HG03469 (cell line): ENCODE measurements around the gene FTCD.
"Not testable (repeated sequence)": the region's sequence is repeated elsewhere in the genome, so short reads cannot be mapped to it uniquely, and the experiment has no call there.

Source experiments
- ATAC-seq: cut with Tn5 transposase; IDR thresholded peaks from one replicate; pipeline ENCODE4 v1.9.1; 2021; ENCODE audit warnings: mild to moderate bottlenecking, moderate library complexity, moderate number of reproducible peaks; ENCODE audit not compliant: unreplicated experiment

Gene FTCD

DNA sequence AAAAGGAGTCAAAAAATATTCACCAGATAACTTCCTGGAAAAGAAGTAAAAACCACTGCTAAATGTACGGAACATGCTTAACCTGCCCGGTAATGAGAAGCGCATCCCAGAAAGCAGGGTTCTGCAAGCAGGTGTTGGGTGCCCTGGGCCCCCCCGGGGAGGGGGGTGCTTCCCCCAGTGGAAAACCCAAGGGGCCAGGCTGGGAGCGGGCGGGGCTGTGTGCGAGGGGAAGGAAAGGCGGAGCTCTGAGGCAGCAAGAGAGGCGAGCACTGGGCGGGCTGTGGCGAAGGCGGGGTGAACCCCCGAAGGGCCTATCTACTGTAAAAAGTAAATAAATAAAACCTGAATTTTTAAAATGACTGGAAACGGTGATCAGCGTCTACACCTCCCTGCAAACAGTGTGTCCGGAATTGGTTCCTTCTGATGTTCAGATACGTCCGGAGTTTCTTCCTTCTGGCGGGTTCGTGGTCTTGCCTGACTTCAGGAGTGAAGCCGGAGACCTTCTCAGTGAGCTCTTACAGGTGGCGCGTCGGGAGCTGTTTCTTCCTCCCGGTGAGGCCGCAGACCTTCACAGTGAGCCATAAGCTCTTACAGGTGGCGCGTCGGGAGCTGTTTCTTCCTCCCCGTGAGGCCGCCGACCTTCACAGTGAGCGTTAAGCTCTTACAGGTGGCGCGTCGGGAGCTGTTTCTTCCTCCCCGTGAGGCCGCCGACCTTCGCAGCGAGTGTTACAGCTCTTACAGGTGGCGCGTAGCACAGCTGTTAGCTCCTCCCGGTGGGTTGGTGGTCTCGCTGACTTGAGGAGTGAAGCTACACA lies 13.4 kb downstream of the FTCD start:
- no peak for ATAC-seq

GRCh38 chr21:46140352-46141003 lies 14.9 kb downstream of the FTCD start:
- not testable (repeated sequence) for ATAC-seq

DNA sequence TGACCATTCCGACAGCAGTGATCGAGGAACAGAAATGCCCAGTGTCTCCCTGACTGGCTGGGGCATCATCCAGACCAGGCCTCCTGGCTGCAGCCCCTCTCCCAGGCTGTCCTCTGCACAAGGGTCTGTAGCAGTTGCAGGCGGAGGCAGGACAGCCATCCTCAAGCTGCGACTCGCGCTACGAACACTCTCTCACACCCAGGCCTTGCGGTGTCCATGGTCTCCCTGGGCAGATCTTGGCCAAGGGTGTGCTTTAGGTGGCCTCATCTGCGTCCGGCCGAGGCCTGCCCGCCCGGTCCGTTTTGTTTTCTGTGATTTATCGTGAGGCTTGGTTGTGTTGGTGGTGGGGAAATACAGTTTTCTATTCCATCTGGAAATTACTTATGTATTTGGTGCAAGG lies 15.7 kb downstream of the FTCD start:
- no peak for ATAC-seq

GRCh38 chr21:46138383-46138970 lies 16.9 kb downstream of the FTCD start:
- ATAC-seq: no peak

- no peak for ATAC-seq
Measured at GRCh38 chr21:46137908-46138307, 17.5 kb downstream of the FTCD start.

DNA sequence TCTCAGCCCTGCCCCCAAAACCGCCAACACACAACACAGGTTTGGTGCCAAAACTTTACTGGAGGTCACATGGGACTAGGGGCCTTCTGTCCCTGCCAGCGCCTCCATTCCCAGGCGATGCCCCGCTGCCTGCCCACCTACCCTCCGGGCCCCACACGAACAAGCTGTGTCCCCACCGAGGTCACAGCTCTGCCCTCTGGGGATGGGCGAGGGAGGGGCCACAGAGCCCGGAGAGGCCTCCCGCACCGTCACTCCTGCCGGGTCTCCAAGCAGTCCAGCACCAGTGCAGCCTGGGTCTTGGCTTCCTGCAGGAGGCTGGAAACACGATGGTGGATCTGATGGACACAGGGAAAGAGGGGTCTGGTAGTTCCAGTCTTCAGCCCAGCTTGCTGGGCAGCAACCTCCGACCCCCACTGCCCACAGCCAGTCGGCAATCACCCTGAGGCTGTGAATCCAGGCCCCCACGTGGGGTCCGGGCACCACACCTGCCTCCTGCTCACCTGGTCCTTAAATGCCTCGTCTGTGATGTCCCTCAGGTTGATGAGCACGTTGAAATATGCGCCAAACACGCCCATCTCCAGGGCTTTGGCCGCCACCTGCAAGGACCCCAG lies 18.5 kb downstream of the FTCD start:
- no peak for ATAC-seq

DNA sequence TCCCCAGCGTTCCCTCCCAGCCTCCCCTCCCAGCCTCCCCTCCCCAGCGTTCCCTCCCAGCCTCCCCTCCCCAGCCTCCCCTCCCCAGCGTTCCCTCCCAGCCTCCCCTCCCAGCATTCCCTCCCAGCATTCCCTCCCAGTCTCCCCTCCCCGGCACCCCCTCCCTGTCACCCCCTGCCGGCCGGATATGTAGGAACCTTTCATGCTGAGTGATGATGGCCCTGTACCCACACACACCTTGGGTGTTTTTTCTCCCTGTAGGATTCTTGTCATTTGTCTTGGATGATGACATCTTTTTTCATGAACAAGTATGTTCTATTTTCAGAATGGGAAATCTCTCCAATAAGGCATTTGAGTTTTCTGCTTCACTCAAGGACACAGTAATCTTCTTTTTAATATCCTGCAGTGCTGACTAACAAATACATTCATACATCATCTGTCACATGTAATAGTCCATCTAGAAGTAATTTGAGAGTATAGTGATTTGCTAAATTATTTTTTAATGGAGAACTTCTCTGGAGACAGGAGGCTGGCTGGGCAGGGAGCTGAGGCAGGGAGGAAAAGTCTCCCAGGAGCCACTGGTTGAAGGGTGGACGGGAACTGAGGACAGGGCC lies 19.5 kb downstream of the FTCD start:
- ATAC-seq: no peak

DNA sequence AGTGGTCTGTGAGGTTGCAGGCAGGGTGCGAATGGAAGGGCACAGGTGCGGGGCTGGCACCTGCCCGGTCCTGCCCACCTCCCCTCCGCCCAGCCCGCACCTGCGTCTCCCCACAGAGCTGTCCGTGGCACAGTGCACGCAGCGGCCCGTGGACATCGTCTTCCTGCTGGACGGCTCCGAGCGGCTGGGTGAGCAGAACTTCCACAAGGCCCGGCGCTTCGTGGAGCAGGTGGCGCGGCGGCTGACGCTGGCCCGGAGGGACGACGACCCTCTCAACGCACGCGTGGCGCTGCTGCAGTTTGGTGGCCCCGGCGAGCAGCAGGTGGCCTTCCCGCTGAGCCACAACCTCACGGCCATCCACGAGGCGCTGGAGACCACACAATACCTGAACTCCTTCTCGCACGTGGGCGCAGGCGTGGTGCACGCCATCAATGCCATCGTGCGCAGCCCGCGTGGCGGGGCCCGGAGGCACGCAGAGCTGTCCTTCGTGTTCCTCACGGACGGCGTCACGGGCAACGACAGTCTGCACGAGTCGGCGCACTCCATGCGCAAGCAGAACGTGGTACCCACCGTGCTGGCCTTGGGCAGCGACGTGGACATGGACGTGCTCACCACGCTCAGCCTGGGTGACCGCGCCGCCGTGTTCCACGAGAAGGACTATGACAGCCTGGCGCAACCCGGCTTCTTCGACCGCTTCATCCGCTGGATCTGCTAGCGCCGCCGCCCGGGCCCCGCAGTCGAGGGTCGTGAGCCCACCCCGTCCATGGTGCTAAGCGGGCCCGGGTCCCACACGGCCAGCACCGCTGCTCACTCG lies 23.3 kb downstream of the FTCD start:
- no peak for ATAC-seq

DNA sequence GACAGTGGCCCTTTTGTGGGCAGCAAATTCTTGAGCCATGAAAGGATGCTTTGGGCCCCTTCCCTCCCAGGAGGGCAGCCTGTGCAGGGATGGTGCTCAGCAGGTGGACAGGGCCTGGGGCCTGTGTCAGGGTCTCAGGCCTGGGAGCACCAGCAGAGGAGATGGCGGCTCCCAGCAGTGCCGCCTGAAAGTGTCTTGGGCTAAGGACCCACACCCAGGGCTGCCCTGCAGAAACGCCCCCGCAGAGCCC lies 23.9 kb downstream of the FTCD start:
- no peak for ATAC-seq

DNA sequence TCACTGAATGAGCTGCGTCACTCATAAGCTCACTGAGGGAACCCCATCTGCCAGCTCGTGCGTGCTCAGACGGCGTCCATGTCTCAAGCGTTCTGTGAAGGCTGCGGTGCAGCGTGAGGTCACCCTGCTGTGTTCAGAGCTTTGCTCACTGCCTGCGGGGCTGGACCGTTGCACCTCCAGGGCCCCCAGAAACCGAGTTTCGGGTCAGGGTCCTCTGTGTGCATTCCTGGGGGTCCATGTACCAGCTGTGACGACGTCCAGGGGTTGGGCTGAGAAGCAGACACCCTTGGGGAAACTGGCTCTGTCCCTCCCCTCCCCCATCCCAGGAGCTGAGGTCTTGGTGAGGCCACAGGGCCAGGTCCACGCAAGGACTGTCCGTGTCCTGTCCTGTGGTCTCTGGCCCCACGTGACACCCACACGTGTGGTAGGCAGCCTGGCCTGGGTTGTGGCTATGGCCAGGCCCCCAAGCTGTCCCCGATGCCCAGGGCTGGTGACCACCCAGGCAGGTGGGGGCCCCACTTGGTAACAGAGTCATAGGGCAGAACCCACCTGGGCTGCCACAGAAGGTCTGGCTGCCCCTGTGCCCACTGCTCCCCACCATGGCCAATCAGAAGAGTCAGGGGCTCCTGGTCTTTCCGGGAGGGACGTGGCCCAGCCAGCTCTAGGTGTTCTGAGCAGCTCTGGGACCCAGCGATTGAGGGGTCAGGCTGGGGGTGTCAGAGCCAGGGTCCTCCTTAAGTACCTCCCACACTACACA lies 24.4 kb downstream of the FTCD start:
- ATAC-seq: no peak

GRCh38 chr21:46129846-46130651 lies 25.3 kb downstream of the FTCD start:
- no peak for ATAC-seq

DNA sequence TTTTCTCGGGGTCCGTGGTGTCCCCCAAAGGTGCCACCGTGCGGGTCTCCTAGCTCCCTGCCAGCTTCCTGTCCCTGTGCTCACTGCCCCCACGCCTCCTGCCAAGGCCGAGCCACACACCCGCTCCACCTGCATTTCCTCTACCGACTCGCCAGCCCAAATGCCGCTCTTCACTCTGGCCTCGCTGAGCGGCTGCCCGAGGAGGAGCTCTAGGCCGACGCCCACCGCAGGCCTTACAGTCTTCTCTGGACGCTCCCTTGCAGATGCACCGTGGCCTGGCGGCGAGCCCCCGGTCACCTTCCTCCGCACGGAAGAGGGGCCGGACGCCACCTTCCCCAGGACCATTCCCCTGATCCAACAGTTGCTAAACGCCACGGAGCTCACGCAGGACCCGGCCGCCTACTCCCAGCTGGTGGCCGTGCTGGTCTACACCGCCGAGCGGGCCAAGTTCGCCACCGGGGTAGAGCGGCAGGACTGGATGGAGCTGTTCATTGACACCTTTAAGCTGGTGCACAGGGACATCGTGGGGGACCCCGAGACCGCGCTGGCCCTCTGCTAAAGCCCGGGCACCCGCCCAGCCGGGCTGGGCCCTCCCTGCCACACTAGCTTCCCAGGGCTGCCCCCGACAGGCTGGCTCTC lies 26.3 kb downstream of the FTCD start:
- ATAC-seq: no peak

- ATAC-seq: no peak
Measured at GRCh38 chr21:46128106-46128932, 27.1 kb downstream of the FTCD start.

GRCh38 chr21:46127239-46128105 lies 27.9 kb downstream of the FTCD start:
- no peak for ATAC-seq

GRCh38 chr21:46126309-46127238 lies 28.8 kb downstream of the FTCD start:
- ATAC-seq: no peak

DNA sequence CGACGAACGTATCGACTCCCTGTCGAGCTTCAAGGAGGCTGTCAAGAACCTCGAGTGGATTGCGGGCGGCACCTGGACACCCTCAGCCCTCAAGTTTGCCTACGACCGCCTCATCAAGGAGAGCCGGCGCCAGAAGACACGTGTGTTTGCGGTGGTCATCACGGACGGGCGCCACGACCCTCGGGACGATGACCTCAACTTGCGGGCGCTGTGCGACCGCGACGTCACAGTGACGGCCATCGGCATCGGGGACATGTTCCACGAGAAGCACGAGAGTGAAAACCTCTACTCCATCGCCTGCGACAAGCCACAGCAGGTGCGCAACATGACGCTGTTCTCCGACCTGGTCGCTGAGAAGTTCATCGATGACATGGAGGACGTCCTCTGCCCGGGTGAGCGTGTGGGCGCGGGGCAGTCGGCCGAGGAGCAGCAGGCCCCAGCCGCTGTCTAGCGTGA lies 29.5 kb downstream of the FTCD start:
- no peak for ATAC-seq
